Measurements from ENCODE around the gene SLC44A4. TPM values are rescaled to one million over a fixed set of nuclear protein-coding genes. Genes with fewer than 3 reads are reported as not detected.

The SLC44A4 gene
- total and polyA plus RNA-seq, 2 of the 8 experiments (the other 6 are each of a cell fraction or from before 2014, with no cell fraction given) = 4.8 to 7.0 TPM

GRCh38 chr6:31892821-31893220, 14.0 kb upstream of the SLC44A4 start:
- ChIA-PET CTCF (ENCODE audit: partially characterized antibody) (interaction anchor here (0.7 to 0.8 kb wide), 2 partner anchors 16 to 30 kb away, joined by 3 read pairs; no protein-coding TSS in a partner anchor), POLR2A (ENCODE audit: partially characterized antibody) (interaction anchor here (2.0 kb wide), 1 partner anchor 56 kb away, joined by 8 read pairs; no protein-coding TSS in a partner anchor)
- Histone ChIP-seq H2AK5ac (ENCODE audit: low read depth, low read length) (no peak overlapping the region), H2BK5ac (ENCODE audit: low read depth, low read length) (no peak overlapping the region), H3K4me2 (ENCODE audit: insufficient read depth in 1 of 2, low read depth in 2 of 2, low read length in 2 of 2) (no peak overlapping the region), H3K27ac (ENCODE audit: low read depth, low read length) (no peak overlapping the region), H4K8ac (ENCODE audit: extremely low read depth, insufficient read depth, low read length) (no peak overlapping the region), H4K5ac (ENCODE audit: insufficient read length, low read depth, low read length) (no peak overlapping the region), H4K20me1 (replicated peaks in 1 of 2; ENCODE audit: control insufficient read depth in 1 of 2, insufficient read depth in 2 of 2, low read length in 2 of 2) (peaks cover 5 to 15% of the 10 kb centered on the region in 2 experiments), H3K23ac (ENCODE audit: insufficient read length) (no peak overlapping the region), H3K23me2 (ENCODE audit: low read depth, low read length) (0 out of 2 replicates have a peak, but pooled peaks cover 3% of the 10 kb centered on the region), H2BK120ac (replicated peaks; ENCODE audit: low read depth, low read length) (no peak overlapping the region), H3K9me3 (ENCODE audit: insufficient read depth in 2 of 2, low read depth in 1 of 2, low read length in 1 of 2) (no peaks in the 10 kb centered on the region), H3K9ac (replicated peaks in 1 of 4; ENCODE audit: extremely low read depth in 1 of 4, low read depth in 3 of 4, low read length in 3 of 4) (no peak overlapping the region), H3K4ac (replicated peaks; ENCODE audit: insufficient read length, low read depth, low read length) (no peak overlapping the region), H3K79me1 (ENCODE audit: low read depth, low read length) (no peaks in the 10 kb centered on the region; the same call in 1 of the 2 replicates), H4K91ac (replicated peaks; ENCODE audit: insufficient read length, low read length) (no peak overlapping the region), H3K36me3 (ENCODE audit: control insufficient read depth in 2 of 4, insufficient read depth in 4 of 4, low read length in 3 of 4) (peaks cover 27 to 69% (median 60%) of the 10 kb centered on the region in 4 experiments), H3K4me1 (replicated peaks in 1 of 4; ENCODE audit: control insufficient read depth in 3 of 4, insufficient read depth in 4 of 4, low read length in 3 of 4) (peaks cover 0 to 4% (median 0%) of the 10 kb centered on the region in 4 experiments; a peak in 2 of 7 replicates), H2BK15ac (ENCODE audit: low read length) (no peak overlapping the region), H3K18ac (ENCODE audit: extremely low read depth, low read length) (no peak overlapping the region), H3K4me3 (ENCODE audit: extremely low read depth in 1 of 4, insufficient read depth in 2 of 4, low read depth in 3 of 4, low read length in 4 of 4) (no peak overlapping the region), H3K56ac (replicated peaks; ENCODE audit: insufficient read length, low read depth, low read length) (no peak overlapping the region), H3K79me2 (ENCODE audit: control insufficient read depth in 1 of 2, insufficient read depth in 2 of 2, low read length in 2 of 2) (peaks cover 0 to 5% of the 10 kb centered on the region in 2 experiments; a peak in 1 of 4 replicates), H3K27me3 (replicated peaks in 1 of 4; ENCODE audit: control insufficient read depth in 3 of 4, extremely low read depth in 1 of 4, insufficient read depth in 3 of 4, low read length in 3 of 4) (no peaks in the 10 kb centered on the region), H2BK12ac (ENCODE audit: low read depth, low read length) (no peak overlapping the region), H2BK20ac (ENCODE audit: low read length) (no peak overlapping the region), H2AFZ (ENCODE audit: low read length) (no peak overlapping the region), H3K14ac (ENCODE audit: insufficient read length) (no peak overlapping the region)
- FAIRE-seq (no peak), DNase-seq (ENCODE audit: low read depth in 1 of 2, low spot score in 2 of 2) (no peak)
- no peak for TF ChIP-seq SRF (IDR thresholded peaks at IDR 0.05; ENCODE audit: low read depth, low read length)
- TF ChIP-seq SIRT6 (IDR thresholded peaks at IDR 0.05; ENCODE audit: low read length) = no peak
- TF ChIP-seq POLR2A (IDR thresholded peaks at IDR 0.05; ENCODE audit: control extremely low read depth in 1 of 2, low read depth in 2 of 2, low read length in 2 of 2) = no peak
- no peak for TF ChIP-seq SIX5 (IDR thresholded peaks at IDR 0.05; ENCODE audit: low read depth, low read length)
- TF ChIP-seq FOSL1 (IDR thresholded peaks at IDR 0.05; ENCODE audit: insufficient read depth, low read depth, low read length) = no peak
- no peak for TF ChIP-seq CREB1 (IDR thresholded peaks at IDR 0.05)
- TF ChIP-seq ATF2 (IDR thresholded peaks at IDR 0.05; ENCODE audit: low read length) = no peak
- TF ChIP-seq CTBP2 (IDR thresholded peaks at IDR 0.05; ENCODE audit: borderline replicate concordance, insufficient read depth, insufficient read length, low read length) = no peak
- WGBS, 2 experiments (ENCODE audit: extremely low coverage in 1 of 2, insufficient coverage in 1 of 2, insufficient read length in 1 of 2, insufficient replicate concordance in 2 of 2, low coverage in 1 of 2, low lambda C conversion rate in 2 of 2, missing lambda C conversion rate in 1 of 2) = 95% methylated on average over 5 of the region's 6 CpGs; no CpG with 5 or more reads in 1 of the 2 experiments

Data from H1 (cell line).